ENCODE results near the gene ETFA. TPM values are rescaled to one million over a fixed set of nuclear protein-coding genes. Genes with fewer than 3 reads are reported as not detected.
A peak's percentile ranks its signal among the peaks of the same experiment; 100 is the strongest.

The ETFA gene
- total and polyA plus RNA-seq, 7 donors: 58.4 to 476 (median 102) TPM

- peaks cover 43 to 75% (median 67%) of the 10 kb centered on the region in 3 donors for H3K27me3 ChIP-seq
- WGBS, 2 donors: 6 to 8% methylated on average over 39 of the region's 39 CpGs
- intact Hi-C loops (cut with DNase I): loop anchor here (1.0 kb wide), 1 partner anchor 24 kb away; the partner anchor contains the start of gene ETFA
- peak in 1 of 4 donors; percentile 22 for TF ChIP-seq POLR2AphosphoS5 (IDR thresholded peaks at IDR 0.05)
- TF ChIP-seq EP300 (IDR thresholded peaks at IDR 0.05): no peak
- DNase-seq: peak; percentile 68
- H3K27ac ChIP-seq: peak overlapping the region; percentile 50 to 75 (median 59)
- H3K36me3 ChIP-seq: no peaks in the 10 kb centered on the region
- no peaks in the 10 kb centered on the region for H3K9me3 ChIP-seq
- peaks cover 0 to 45% (median 34%) of the 10 kb centered on the region in 4 donors for H3K4me1 ChIP-seq
- H3K4me3 ChIP-seq: peak overlapping the region in 3 of 4 donors; percentile 39 to 50 (median 45)
These were observed 24.3 kb upstream of the ETFA start for GRCh38 chr15:76335307-76336253.

- H3K27ac ChIP-seq: peak overlapping the region; percentile 50 to 75 (median 59)
- no peaks in the 10 kb centered on the region for H3K9me3 ChIP-seq
- no peaks in the 10 kb centered on the region for H3K36me3 ChIP-seq
- no peak for TF ChIP-seq POLR2AphosphoS5 (IDR thresholded peaks at IDR 0.05)
- no peak for TF ChIP-seq CTCF (IDR thresholded peaks at IDR 0.05)
- no peak for TF ChIP-seq EP300 (IDR thresholded peaks at IDR 0.05)
- TF ChIP-seq POLR2A (IDR thresholded peaks at IDR 0.05): no peak
- intact Hi-C loops (cut with DNase I): loop anchor here (5.0 kb wide), 1 partner anchor 142 kb away; no protein-coding TSS in a partner anchor
- peaks cover 37 to 67% (median 58%) of the 10 kb centered on the region in 3 donors for H3K27me3 ChIP-seq
- peak overlapping the region in 1 of 4 donors; percentile 45 for H3K4me3 ChIP-seq
- 25 to 36% methylated on average over 44 of the region's 44 CpGs for WGBS, 2 donors
- H3K4me1 ChIP-seq: peaks cover 0 to 36% (median 25%) of the 10 kb centered on the region in 4 donors
- no peak for DNase-seq
These were observed 23.4 kb upstream of the ETFA start for GRCh38 chr15:76334438-76335306.

GRCh38 chr15:76333720-76334437 lies 22.6 kb upstream of the ETFA start:
- no peaks in the 10 kb centered on the region for H3K36me3 ChIP-seq
- intact Hi-C loops (cut with DNase I): loop anchor here (5.0 kb wide), 1 partner anchor 142 kb away; no protein-coding TSS in a partner anchor
- no peak overlapping the region for H3K27ac ChIP-seq
- TF ChIP-seq EP300 (IDR thresholded peaks at IDR 0.05) (no peak), POLR2A (IDR thresholded peaks at IDR 0.05) (no peak), POLR2AphosphoS5 (IDR thresholded peaks at IDR 0.05) (no peak), CTCF (IDR thresholded peaks at IDR 0.05) (no peak)
- H3K4me3 ChIP-seq: no peak overlapping the region
- peaks cover 30 to 62% (median 50%) of the 10 kb centered on the region in 3 donors for H3K27me3 ChIP-seq
- WGBS, 2 donors: 25 to 56% methylated on average over 9 of the region's 9 CpGs
- H3K4me1 ChIP-seq: peaks cover 0 to 33% (median 22%) of the 10 kb centered on the region in 4 donors
- no peaks in the 10 kb centered on the region for H3K9me3 ChIP-seq
- no peak for DNase-seq

GRCh38 chr15:76333309-76333708 lies 22.0 kb upstream of the ETFA start:
- peaks cover 26 to 56% (median 45%) of the 10 kb centered on the region in 3 donors for H3K27me3 ChIP-seq

More at GRCh38 chr15:76333309-76333708, 22.0 kb upstream of the ETFA start:
- TF ChIP-seq EP300 (IDR thresholded peaks at IDR 0.05) (no peak), POLR2AphosphoS5 (IDR thresholded peaks at IDR 0.05) (no peak), POLR2A (IDR thresholded peaks at IDR 0.05) (no peak), CTCF (IDR thresholded peaks at IDR 0.05) (no peak)
- H3K4me1 ChIP-seq: peaks cover 0 to 33% (median 21%) of the 10 kb centered on the region in 4 donors
- no peaks in the 10 kb centered on the region for H3K9me3 ChIP-seq
- no peak for DNase-seq
- H3K27ac ChIP-seq: no peak overlapping the region
- no peaks in the 10 kb centered on the region for H3K36me3 ChIP-seq
- H3K4me3 ChIP-seq: no peak overlapping the region
- intact Hi-C loops (cut with DNase I): loop anchor here (5.0 kb wide), 1 partner anchor 141 kb away; no protein-coding TSS in a partner anchor
- WGBS, 2 donors: 76 to 94% methylated on average over 1 of the region's 1 CpG

All from sigmoid colon (tissue), 7 donors.